Ishikawa (cell line): ENCODE results near the gene FCHSD2.

ENCODE experiments used
- CEBPB ChIP-seq: IDR thresholded peaks from 2 replicates; pipeline ENCODE4 v1.6.1; 2012
- EP300 ChIP-seq: IDR thresholded peaks from 2 replicates; pipeline ENCODE4 v1.6.1; 2012; ENCODE audit warnings: borderline replicate concordance
- RAD21 ChIP-seq: IDR thresholded peaks from 2 replicates; pipeline ENCODE4 v1.6.1; 2012; ENCODE audit warnings: low read depth
- TAF1 ChIP-seq: IDR thresholded peaks from 2 replicates; pipeline ENCODE4 v1.6.1; 2012; ENCODE audit warnings: low read depth, mild to moderate bottlenecking
- TEAD4 ChIP-seq: IDR thresholded peaks from 2 replicates; pipeline ENCODE4 v1.6.1; 2012
- YY1 ChIP-seq: IDR thresholded peaks from 2 replicates; pipeline ENCODE4 v1.6.1; 2012; ENCODE audit warnings: low read depth
- TF ChIP-seq, protein P1 (sequence below): IDR thresholded peaks from 2 replicates; pipeline ENCODE4 v1.6.1; 2012; ENCODE audit warnings: low read depth, mild to moderate bottlenecking
- TF ChIP-seq, protein P2 (sequence below): IDR thresholded peaks from 2 replicates; pipeline ENCODE4 v1.6.1; 2012

DNA sequence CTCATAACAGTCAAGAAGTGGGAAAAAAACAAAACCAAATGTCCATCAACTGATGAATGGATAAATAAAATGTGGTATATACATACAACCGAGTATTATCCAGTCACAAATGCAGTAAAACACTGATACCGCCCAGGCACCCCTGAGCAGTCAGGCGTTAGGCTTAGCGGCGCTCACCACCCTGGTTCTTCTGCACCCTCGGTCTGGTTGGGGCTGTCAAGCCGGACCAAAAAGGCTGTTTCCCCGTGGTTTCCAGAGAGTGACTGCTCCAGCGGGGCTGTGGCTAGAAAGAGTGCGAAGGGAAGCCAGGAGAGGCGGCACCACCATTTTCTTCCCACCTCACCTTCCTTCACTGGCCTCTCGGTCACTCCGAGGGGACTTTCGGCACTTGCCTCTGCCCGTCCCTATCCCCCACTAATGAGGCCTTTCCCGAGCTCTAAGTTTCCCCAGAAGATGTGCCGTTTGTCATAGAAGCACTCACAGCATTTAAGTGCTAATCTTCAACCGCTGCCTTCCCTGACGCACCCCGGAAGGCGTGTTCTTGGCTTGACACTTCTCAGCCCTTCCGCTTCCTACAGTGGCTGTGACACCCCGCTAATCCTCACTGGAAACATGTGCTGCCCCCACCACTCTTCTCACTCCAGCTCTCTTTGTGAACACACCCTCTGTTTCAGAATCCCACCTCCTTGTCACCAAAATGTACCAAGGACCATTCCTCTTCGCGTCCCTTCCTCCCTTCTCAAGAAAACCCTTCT is 42.4 kb downstream of the FCHSD2 start:
- TF ChIP-seq EP300 (no peak), RAD21 (no peak), CEBPB (no peak), YY1 (no peak), TAF1 (no peak), TEAD4 (no peak)
- TF ChIP-seq, protein P1, sequence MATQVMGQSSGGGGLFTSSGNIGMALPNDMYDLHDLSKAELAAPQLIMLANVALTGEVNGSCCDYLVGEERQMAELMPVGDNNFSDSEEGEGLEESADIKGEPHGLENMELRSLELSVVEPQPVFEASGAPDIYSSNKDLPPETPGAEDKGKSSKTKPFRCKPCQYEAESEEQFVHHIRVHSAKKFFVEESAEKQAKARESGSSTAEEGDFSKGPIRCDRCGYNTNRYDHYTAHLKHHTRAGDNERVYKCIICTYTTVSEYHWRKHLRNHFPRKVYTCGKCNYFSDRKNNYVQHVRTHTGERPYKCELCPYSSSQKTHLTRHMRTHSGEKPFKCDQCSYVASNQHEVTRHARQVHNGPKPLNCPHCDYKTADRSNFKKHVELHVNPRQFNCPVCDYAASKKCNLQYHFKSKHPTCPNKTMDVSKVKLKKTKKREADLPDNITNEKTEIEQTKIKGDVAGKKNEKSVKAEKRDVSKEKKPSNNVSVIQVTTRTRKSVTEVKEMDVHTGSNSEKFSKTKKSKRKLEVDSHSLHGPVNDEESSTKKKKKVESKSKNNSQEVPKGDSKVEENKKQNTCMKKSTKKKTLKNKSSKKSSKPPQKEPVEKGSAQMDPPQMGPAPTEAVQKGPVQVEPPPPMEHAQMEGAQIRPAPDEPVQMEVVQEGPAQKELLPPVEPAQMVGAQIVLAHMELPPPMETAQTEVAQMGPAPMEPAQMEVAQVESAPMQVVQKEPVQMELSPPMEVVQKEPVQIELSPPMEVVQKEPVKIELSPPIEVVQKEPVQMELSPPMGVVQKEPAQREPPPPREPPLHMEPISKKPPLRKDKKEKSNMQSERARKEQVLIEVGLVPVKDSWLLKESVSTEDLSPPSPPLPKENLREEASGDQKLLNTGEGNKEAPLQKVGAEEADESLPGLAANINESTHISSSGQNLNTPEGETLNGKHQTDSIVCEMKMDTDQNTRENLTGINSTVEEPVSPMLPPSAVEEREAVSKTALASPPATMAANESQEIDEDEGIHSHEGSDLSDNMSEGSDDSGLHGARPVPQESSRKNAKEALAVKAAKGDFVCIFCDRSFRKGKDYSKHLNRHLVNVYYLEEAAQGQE, result no peak
- TF ChIP-seq, protein P2, sequence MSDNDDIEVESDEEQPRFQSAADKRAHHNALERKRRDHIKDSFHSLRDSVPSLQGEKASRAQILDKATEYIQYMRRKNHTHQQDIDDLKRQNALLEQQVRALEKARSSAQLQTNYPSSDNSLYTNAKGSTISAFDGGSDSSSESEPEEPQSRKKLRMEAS, result no peak
